Measurements from ENCODE around the gene NPTN.
A peak's percentile ranks its signal among the peaks of the same experiment; 100 is the strongest.
"Not testable (repeated sequence)": the region's sequence is repeated elsewhere in the genome, so short reads cannot be mapped to it uniquely, and the experiment has no call there.

NPTN gene

DNA sequence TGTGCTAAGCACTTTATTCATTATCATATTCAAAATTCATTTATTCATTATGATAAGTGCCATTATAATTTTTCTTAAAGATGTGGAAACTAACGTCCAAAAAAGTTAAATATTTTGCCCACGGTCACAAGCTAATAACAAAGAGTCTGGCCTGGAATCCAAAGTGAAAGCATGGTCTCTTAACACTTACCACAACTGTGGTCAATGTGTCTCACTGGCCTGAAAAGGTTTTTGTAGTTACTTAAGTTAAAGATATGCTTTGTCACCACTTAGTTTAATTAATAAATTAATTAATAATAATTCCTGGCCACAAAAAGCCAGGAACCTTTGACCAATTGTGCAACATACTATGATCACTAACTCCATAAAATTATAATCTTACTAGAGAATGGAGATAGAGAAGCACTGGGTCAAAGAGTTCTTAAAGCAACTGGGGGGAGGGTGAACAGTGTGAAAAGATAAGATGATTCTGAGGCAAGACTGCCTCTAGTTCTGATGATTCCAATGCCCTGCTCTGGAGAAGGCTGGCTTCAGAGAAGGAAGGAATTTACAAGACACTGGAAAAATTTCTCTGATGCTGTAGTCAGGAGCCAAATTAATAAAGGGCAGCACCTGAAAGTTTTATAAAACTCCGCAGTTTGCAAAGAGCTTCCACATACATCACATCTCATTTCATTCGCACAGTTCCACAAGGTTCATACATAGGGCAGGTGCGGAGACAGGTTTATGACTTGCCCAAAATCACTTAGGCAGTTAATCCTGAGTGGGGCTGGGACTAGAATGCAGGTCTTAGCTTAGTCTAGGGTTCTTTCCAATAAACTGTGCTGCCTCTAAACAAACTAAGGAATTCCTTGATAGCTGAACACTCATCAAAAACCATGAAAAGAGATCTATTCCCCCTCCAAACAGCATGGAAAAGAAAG is 32.5 kb downstream of the NPTN start:
- DNase-seq = no peak

DNA sequence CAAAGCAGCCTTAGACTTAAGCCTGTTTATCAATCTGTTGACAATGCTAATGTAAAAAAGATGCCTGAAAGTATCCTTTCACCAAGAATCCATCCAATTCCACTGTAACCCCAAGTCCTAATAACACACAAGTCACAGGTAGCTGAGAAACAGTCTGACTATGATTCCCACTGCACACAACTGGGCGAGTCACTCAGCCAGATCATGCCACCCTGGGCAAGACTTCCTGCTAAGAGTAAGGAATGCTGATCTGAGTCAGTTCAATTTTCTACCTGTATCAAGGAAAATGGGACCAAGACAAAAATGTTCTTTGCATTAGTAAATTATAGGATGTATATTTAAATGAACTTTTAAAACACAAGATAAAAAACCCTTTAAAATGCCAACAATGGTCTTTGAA is 33.3 kb downstream of the NPTN start:
- DNase-seq = no peak

DNA sequence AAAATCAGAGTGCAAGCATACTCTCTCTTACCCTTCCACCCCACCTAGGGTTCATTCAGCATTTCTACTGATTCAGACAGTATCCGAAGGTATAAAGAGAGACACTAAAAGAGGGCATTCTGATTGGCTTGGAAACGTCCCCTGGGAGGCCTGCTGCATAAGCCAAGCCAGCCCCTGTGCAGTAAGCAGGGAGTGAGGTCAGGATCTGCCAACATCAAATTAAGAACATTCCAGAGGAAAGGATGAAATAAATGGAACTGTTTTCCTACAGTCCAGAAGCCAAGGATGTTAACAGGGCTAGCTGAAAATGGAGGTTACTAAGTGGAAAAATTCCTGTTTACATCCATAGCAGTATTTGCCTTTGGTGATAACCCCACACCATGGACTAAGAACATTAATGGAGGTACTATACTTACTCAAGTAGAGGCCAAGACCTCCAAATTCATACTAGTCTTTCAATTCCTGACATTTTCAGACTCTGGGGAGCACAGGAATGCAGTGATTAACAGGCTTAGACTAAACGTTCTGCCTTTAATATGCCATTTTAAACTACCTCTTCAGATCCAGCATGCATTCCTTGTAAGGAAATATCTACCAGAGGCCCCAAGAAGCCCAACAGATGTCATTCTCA is 34.5 kb downstream of the NPTN start:
- DNase-seq = no peak

DNA sequence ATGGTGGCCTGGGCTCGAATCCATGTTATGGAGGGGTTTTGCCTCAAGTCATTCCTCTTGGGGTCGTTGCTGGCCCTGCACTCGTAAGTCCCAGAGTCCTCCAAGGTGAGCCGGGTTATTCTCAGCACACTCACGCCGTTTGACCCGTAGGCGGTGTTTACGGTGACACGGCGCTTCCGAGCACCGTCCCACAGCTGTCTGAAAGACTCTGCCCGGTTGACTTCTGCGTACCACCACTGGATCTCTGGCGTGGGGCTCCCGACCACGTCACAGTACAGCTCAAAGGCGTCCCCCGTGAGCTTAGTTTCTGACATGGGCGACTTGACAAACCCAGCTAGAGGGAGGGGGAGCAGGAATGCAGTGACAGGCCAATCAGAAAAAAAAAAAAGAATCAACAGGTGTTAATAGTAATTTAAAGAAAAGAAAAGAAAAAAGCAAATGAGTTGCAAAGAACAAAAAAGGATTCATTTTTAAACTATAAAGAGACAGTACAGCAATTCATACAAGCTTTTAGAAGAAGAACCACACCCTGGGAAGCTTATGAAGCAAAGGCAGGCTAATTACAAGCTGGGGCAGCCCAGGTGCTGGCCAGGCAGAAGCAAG is 36.1 kb downstream of the NPTN start:
- DNase-seq = no peak

DNA sequence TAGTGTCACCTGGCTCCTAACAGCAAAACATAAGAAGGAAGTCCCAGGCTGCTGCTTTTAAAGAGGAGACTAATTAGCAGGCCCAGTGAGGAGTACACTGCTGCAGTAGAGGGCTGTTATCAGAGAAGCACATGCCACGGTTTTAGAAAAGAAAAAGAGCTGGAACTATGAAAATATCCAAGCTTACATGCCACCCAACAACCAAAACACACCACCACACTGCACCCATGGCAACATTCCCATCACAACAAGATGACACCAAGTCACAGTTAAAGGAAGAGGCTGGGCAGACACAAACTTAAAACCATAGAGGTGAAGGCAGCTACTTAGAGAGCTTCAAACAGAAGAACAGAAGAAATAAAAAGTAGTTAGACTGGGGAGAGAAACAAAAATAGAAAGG is 37.0 kb downstream of the NPTN start:
- DNase-seq = no peak

DNA sequence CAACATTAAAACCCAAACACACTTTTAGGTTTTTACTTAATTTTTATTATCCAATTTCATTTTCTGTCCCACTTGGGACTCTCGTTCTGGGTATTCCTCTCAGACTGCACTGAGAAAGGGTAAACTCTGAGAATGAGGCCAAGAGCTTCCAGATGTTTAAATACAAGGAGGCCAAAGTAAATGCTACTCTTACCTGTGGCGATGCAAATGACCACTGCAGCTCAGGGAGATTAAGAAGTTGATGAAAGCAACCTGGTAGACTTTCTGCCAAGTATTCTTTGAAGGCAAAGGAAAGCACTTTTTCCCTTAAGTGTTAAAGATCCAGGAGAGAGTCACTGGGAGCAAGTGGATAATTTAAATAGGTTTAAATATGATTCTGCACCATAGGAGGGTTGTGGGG is 39.1 kb downstream of the NPTN start:
- no peak for DNase-seq

DNA sequence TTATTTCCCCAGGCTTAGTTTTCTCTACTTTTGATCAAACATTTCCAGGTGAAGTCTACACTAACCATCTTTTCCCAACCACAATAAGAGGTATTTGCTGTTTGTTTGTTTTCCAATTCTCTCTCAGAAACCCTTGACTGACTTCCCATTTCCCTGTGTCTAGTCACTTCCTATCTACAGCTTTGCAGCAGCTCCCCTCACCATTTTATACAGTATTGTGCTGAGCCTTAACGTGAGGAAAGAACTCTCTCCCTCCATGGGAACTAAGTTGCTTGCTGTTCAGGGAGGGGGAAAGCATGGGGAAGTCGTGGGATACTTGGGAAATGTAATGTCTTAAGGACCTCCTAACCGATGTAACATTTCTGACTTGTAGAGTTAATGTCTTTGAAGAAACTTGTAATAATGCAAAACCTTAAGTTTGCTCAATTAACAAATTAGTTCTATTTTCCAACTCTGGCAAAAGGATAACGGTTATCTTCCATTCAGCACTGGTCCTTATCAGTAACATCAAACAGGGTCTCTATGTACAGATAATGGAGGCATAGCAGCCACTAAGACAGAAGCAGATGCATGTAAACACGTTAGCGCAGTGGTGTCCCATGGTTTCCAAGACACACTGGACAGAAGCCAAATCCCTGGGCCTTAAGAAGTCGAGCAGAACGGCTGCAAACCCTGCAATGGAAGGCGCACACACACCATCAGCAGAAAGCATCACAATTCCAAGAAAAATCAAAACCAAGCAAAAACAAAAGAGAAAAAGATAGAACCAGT is 39.7 kb downstream of the NPTN start:
- peak; percentile 2 for DNase-seq

DNA sequence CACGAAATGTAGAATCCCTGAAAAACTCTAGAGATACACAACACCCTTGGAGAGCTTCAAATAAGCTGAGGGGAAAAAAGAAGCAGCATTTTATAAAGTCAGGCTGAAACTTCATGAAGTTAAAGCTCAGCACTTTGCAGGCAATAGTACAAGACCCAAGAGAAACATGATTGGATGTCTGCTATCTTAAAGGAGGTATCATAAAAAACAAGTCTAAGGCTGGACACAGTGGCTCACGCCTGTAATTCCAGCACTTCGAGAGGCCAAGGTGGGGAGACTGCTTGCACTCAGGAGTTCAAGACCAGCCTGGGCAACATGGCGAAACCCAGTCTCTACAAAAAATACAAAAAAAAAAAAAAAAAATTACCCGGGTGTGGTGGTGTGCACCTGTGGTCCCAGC is 42.9 kb downstream of the NPTN start:
- no peak for DNase-seq

DNA sequence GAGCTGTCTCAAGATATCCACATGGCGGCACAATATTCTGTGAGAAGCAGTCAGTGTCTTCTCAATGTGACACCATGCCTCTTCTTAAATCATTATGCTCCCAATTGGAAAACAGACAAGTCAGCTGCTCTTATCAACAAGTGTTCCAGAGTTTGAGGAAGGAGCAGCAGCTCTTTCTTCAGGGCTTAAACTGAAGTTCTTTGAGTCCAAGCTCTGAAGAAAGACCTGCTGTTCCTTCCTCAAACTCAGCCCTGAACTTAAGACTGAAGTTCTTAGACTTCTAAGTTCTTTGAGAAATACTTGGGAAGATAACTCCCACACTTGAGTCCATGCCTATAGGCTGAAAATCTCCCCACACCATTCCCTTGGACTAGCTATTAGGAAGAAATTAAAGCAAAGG is 43.4 kb downstream of the NPTN start:
- DNase-seq = no peak

DNA sequence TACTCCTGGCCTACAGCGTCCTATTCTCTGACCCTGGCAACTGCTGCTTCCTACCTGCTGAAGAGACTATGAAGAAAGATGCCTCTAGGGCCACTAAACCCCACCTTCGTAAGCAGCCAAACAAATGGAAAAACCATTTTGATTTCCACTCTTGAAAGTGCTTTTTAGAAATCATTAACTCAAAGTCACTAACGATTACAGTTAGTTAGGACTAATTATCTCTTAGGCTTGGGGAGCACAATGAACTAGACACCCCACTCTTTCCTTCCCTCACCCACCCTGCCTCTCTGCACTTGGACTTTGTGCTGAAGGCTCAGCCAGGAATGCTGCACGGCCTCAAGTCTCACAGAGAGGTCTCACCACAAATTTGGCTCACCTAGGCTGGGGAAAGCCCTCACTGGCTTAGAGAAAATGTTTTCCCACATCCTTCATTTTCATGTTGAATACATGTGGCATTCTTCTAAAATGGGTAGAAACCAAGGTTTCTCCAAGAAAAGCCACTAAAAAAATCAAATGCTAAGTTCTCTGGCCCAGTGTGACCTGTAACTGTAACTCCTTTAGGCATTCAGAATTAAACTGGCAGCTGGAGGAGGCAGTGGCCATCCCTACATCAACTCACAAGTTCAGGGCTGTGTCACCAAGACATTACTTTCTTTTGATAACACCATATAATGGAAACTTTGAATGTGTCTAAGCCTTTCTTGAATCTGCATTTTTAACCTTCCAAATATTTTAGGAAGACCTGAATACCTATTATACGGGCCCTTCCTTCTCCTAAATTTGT is 47.1 kb downstream of the NPTN start:
- no peak for DNase-seq

DNA sequence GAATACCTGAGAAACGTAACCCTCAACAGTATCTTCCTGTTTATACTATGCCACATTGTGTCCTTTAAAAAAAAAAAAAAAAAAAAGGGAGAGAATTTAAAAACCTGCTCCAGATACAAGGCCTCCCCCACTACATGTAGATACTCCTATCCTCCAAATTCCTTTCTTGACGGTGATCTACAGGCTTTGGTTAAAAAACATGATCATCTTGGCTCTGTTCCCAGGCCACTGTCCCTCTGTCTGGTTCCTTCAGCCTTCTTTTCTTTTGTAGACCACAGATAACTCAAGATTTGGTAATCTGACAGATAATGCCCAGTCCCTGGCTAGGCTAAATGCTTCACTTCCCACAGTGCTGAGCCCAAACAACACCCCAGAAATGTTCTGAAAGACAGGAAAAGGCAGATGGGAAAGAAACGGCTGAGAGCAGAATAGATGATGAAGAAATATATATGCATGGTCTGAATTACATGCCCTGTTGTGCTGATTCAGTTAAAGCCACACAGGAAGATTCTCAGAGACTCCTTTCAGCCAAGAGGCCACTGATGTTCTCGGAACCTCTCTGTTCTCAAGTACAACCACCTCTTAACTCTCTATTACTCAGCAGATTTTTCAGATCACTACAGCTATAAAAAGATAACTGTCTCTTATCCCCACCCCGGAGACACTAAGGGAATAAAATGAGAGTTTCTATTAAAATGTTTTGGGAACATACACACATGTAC is 48.3 kb downstream of the NPTN start:
- no peak for DNase-seq

DNA sequence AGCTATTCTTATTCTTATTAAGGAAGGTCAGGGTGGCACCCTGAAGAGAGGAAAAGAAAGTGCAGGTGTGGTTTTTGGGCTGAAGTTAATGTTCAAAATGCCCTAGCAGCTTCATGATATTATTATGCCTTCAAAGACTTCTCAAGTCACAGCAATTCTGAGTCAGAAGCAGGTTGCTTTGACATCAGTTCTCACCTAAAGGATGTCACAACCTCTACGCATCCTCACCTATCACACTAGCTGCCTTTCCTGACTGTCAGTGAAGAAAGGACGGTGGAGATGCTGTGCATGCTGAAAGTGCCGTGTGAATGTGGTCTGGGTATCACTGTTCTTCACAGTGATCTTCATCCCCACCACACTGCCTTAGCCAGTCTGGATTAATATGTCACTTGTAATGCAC is 49.6 kb downstream of the NPTN start:
- no peak for DNase-seq

DNA sequence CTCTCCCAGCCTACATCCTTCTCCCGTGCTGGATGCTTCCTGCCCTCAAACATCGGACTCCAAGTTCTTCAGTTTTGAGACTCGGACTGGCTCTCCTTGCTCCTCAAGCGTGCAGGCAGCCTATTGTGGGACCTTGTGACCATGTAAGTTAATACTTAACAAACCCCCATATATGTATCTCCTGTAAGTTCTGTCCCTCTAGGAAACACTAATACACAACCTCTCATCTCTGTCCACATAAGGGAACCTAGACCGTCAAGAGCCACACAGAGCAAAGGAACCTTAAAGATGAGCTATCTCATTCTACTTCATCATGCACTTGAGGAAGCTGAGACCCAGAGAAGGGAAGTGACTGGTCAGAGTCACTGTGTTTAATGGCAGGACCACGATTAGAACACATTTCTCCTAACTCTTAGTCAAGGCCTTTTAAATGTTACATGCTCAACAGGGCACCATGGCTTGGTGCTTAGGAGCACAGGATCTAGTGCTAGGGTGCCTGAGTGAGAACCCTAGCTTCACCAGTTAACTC is 50.3 kb downstream of the NPTN start:
- no peak for DNase-seq

DNA sequence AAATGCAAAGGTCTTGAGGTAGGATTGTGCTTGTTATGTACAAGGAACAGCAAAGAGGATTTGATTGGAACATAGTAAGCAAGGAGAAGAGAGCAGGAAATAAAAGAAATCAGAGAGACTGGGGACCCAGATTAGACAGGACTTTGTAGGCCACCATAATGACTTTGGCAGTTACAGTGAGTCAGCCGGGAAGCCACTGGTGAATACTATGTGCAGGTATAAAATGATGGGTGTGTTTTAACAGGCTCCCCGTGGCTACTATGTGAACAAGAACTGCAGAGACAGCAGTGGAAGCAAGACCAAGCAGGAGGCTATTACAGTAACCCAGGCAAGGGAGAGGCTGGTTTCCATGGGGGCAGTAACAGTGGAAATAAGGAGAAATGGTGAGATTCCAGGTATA is 55.2 kb downstream of the NPTN start:
- DNase-seq = no peak

DNA sequence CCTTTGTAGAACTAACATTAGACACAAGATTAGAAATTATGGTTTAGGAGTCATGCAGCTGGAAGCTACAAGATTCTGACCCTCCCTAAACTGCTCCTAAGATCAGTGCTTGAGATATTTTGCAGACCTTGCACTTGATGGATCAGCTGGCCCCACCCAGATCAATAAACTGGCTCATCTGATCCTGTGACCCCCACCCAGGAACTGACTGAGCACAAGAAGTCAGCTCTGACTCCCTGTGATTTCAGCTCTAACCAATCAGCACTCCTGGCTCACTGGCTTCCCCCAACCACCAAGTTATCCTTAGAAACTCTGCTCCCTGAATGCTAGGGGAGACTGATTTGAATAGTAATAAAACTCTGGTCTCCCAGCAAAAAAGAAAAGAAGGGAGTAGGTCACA is 55.6 kb downstream of the NPTN start:
- DNase-seq = not testable (repeated sequence)

DNA sequence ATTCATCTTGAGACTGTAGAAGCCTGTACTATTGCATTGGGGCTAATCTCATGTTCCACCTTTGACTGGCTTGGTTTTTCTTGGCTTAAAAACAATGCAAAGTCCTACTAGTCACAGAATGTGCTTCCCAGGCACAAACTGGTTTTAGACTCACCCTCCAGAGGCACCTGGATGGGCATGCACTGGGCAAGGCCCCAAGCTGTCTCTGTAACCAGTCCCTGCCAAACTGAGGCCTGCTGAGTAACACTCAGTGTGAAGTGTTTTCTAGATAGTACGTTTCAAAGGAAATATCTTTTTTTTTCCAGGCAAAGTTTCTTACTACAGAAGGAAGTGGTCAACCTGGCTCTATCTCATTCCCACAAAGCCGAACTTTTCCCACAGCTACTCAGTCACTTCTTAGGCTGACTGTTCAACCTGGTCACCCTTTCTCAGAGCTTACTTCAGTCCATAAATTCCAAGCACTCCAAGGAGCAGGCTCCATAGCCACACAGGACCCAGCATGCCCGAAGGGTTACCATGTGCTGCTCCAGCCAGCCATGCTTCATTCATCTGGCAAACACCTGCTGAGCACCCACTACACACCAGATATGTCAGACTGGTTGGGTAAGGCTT is 57.4 kb downstream of the NPTN start:
- DNase-seq = no peak

DNA sequence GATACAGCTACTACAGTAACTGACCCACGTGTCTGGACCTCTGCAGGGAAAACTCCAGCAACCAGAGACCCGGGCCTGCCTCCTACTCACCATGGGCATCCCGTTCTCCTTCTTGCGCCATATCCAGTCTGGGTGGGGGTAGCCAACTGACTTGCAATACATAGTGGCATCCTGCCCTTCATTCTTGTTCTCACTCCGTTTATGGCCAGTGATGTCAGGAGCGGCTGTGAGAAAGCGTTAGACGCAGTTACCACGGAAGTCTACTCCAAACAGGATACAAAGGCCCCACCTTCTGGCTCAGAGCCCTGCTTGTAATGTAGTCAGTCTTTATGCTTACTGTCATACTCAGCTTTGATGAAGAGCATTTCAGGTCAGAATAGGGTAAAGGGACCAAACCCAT is 59.6 kb downstream of the NPTN start:
- peak; percentile 25 for DNase-seq

DNA sequence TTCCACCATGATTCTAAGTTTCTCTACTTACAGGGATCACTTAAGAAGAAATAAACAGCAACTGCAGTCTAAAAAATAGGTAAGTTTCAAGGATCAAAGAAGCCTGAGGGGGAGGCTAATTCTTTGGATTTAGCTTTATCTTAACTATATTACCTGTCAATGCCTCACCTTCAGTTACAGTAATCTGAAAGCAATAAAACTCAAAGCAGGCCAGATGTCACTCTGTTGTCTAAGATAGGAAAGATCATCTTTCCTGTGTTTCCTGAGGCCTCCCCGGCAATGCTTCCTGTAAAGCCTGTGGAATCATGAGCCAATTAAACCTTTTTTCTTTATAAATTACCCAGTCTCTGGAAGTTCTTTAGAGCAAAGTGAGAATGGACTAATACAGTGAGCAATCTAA is 60.2 kb downstream of the NPTN start:
- no peak for DNase-seq

DNA sequence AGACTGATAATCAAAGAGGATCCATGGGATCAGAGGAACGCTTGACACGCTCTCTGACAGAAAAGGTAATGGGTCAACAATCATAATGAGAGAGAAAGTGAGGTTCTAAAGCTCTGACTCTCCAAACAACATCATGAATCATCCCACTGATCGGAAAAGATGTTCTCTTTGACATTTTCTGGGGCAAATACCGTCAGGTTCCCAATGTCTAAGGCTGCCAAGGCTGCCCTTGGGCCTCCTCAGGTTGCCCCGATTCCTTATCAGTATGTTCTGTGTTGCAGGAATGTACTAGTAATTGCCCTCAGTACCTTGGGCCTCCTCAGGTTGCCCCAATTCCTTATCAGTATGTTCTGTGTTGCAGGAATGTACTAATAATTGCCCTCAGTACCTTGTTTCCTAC is 60.9 kb downstream of the NPTN start:
- no peak for DNase-seq

DNA sequence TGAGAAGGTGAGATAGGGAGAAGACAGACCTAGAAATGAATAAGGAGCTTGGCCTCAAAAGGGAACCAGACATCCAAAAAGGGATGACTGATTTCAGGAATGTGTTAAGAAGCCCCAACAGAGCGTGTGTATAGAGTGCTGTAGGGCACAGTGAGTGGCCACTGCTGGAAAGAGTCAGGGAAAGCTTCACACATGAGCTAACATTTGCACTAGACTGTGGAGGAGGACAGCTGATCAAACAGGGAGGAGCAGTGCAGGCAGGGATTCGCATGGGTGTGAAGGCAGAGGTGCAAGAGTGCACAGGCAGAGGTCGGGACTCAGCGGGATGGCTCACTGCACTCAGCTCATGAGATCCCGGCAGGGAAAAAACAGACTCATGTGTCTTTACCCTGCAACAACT is 61.8 kb downstream of the NPTN start:
- DNase-seq = peak; percentile 1

DNA sequence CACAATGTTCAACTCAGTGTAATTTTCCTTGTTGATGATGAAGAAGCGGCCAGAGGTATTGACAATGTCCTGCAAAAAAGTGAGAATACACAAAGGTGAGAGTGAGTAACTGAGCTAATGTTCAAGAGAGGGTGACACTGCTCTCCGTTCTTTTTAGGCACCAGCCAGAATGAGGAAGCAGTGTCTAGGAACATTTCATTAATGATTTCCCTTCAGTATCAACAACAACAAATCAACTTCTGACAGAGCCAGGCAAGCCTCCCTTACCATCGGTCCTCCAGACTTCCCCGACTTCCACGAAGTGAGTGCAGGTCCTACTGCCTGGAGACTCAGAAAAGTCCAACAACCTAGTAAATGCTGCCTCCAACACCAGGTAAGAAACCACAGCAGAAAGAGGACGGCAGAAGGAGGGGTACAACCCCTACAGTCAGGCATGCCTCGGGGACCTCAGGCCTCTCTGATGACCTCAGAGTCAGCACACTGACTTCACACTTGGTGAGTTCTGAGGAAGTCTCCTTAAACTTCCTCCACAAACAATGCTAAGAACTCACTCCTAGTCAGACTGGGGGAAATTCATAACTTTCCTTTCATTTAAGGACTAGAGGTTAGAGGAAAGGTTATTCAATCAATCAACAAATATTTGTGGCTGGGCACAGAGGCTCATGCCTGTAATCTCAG is 62.7 kb downstream of the NPTN start:
- DNase-seq = no peak
